Activated CD8-positive, alpha-beta memory T cell treated with anti-CD3 and anti-CD28 coated beads for 36 hours (primary cell): ENCODE data around the gene PHC2. TPM values are rescaled to one million over a fixed set of nuclear protein-coding genes. Genes with fewer than 3 reads are reported as not detected.

Experiments
- CTCF ChIA-PET: fragments of 350-600 bp; sonication (Branson Sonifier 250); formaldehyde crosslinking; loops from one replicate; lab custom pipeline; 2021; ENCODE audit warnings: antibody characterized with exemption; lab: Charles Lee
- POLR2A ChIA-PET: fragments of 350-600 bp; sonication (Branson Sonifier 250); formaldehyde crosslinking; loops from one replicate; lab custom pipeline; 2021; ENCODE audit warnings: antibody characterized with exemption; lab: Charles Lee
- total RNA-seq, 2 experiments: library from RNA; stranded (reverse); gene quantifications; one replicate each; pipeline ENCODE4 v1.2.3, GENCODE V29; 2021

PHC2 gene
- total RNA-seq, 2 experiments from 2014 or later, result 23.9 to 25.5 TPM

- POLR2A ChIA-PET, result no interaction called here
- CTCF ChIA-PET, result no interaction called here
Observed at GRCh38 chr1:33330361-33330890, 100.5 kb downstream of the PHC2 start.

GRCh38 chr1:33329600-33330305 is 101.1 kb downstream of the PHC2 start:
- ChIA-PET POLR2A (no interaction called here), CTCF (interaction anchor here (0.5 kb wide), 1 partner anchor 67 kb away, joined by 4 read pairs; no protein-coding TSS in a partner anchor)

- ChIA-PET CTCF (interaction anchor here (1.5 kb wide), 1 partner anchor 10 kb away, joined by 5 read pairs; no protein-coding TSS in a partner anchor), POLR2A (no interaction called here)
Observed at GRCh38 chr1:33328817-33329216, 102.1 kb downstream of the PHC2 start.

GRCh38 chr1:33327587-33328325 is 103.1 kb downstream of the PHC2 start:
- POLR2A ChIA-PET, result no interaction called here
- CTCF ChIA-PET, result interaction anchor here (1.5 kb wide), 1 partner anchor 11 kb away, joined by 5 read pairs; no protein-coding TSS in a partner anchor

- ChIA-PET POLR2A (no interaction called here), CTCF (no interaction called here)
Observed at GRCh38 chr1:33326785-33327184, 104.1 kb downstream of the PHC2 start.

GRCh38 chr1:33324677-33325575 is 106.0 kb downstream of the PHC2 start:
- POLR2A ChIA-PET, result no interaction called here

GRCh38 chr1:33323663-33324477 is 107.0 kb downstream of the PHC2 start:
- POLR2A ChIA-PET, result interaction anchor here (0.5 kb wide), 1 partner anchor 26 kb away, joined by 4 read pairs; no protein-coding TSS in a partner anchor
- CTCF ChIA-PET, result no interaction called here

More at GRCh38 chr1:33324677-33325575, 106.0 kb downstream of the PHC2 start:
- CTCF ChIA-PET, result no interaction called here

GRCh38 chr1:33322870-33323585 is 107.9 kb downstream of the PHC2 start:
- CTCF ChIA-PET, result interaction anchor here (1.0 kb wide), 1 partner anchor 18 kb away, joined by 3 read pairs; no protein-coding TSS in a partner anchor
- POLR2A ChIA-PET, result no interaction called here

- ChIA-PET CTCF (interaction anchor here (1.0 kb wide), 1 partner anchor 17 kb away, joined by 3 read pairs; no protein-coding TSS in a partner anchor), POLR2A (no interaction called here)
Observed at GRCh38 chr1:33322109-33322508, 108.8 kb downstream of the PHC2 start.

GRCh38 chr1:33321178-33321577 is 109.7 kb downstream of the PHC2 start:
- CTCF ChIA-PET, result interaction anchor here (1.8 kb wide), 1 partner anchor 25 kb away, joined by 6 read pairs; no protein-coding TSS in a partner anchor
- POLR2A ChIA-PET, result no interaction called here

GRCh38 chr1:33320619-33321165 is 110.2 kb downstream of the PHC2 start, which contains the start of gene A3GALT2:
TSS of gene A3GALT2 (minus strand) at chr1:33321098. CDS start at chr1:33321098, 0 bp downstream.
- ChIA-PET CTCF (interaction anchor here (1.4 to 1.8 kb wide), 2 partner anchors 22 to 25 kb away, joined by 5 to 6 read pairs; no protein-coding TSS in a partner anchor), POLR2A (no interaction called here)

GRCh38 chr1:33319949-33320618 is 110.8 kb downstream of the PHC2 start:
- POLR2A ChIA-PET, result no interaction called here
- CTCF ChIA-PET, result interaction anchor here (1.4 to 1.8 kb wide), 2 partner anchors 22 to 24 kb away, joined by 5 to 6 read pairs; no protein-coding TSS in a partner anchor

- ChIA-PET CTCF (interaction anchor here (1.4 kb wide), 1 partner anchor 21 kb away, joined by 5 read pairs; no protein-coding TSS in a partner anchor), POLR2A (no interaction called here)
Observed at GRCh38 chr1:33319186-33319948, 111.5 kb downstream of the PHC2 start.

- CTCF ChIA-PET, result interaction anchor here (0.5 to 0.6 kb wide), 2 partner anchors 20 to 34 kb away, joined by 4 to 5 read pairs; no protein-coding TSS in a partner anchor
- POLR2A ChIA-PET, result no interaction called here
Observed at GRCh38 chr1:33317946-33318345, 112.9 kb downstream of the PHC2 start.

GRCh38 chr1:33317354-33317753 is 113.5 kb downstream of the PHC2 start:
- POLR2A ChIA-PET, result no interaction called here
- CTCF ChIA-PET, result no interaction called here

- POLR2A ChIA-PET, result no interaction called here
Observed at GRCh38 chr1:33316601-33317000, 114.3 kb downstream of the PHC2 start.

More at GRCh38 chr1:33316601-33317000, 114.3 kb downstream of the PHC2 start:
- CTCF ChIA-PET, result no interaction called here
